ENCODE measurements around the gene C11orf42.

- TF ChIP-seq EZH2 (IDR thresholded peaks at IDR 0.05) (no peak), FOXP2 (optimal IDR thresholded peaks at IDR 0.05; ENCODE audit: control extremely low read depth, extremely low read length, insufficient read depth) (no peak)
These were observed 23.2 kb downstream of the C11orf42 start for GRCh38 chr11:6228520-6228919.

Data from SK-N-MC (cell line).